HG02938 (cell line): Measurements from ENCODE around the gene FBLN1.
"Not testable (repeated sequence)": the region's sequence is repeated elsewhere in the genome, so short reads cannot be mapped to it uniquely, and the experiment has no call there.

ENCODE experiments used
- ATAC-seq: cut with Tn5 transposase; IDR thresholded peaks from one replicate; pipeline ENCODE4 v1.9.1; 2021; ENCODE audit warnings: mild to moderate bottlenecking, moderate library complexity; ENCODE audit not compliant: unreplicated experiment

Gene FBLN1

DNA sequence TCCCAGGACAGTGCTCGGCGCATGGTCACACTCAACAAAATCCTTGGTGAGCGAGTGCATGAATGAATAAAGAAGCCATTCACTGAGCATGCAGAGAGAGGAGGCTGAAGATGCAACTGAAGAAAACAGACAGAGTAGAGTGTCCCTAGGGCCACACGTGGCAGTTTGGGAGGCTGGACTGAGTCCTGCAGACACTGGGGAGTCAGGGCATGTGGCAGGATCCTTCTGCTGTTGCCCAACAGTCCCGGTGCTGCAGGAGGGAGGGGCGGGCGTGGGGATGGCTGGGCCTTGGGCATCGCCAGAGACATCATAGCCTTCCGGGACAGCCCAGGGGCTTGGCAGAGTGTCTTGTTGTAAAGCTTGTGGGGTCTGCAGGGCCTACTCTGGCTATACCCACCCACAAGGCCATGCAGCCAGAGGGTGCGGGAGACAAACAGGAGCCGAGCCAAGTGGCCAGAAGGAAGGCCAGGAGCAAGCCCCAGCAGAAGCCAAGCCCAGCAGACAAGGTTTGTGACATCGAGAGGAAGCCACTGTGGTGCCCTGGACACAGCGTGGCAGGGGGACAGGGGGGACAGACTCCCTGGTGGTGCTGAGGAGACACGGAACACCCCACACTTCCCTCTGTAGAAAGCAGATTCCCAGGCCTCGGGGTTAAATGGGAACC lies 26.7 kb upstream of the FBLN1 start:
- ATAC-seq = no peak

DNA sequence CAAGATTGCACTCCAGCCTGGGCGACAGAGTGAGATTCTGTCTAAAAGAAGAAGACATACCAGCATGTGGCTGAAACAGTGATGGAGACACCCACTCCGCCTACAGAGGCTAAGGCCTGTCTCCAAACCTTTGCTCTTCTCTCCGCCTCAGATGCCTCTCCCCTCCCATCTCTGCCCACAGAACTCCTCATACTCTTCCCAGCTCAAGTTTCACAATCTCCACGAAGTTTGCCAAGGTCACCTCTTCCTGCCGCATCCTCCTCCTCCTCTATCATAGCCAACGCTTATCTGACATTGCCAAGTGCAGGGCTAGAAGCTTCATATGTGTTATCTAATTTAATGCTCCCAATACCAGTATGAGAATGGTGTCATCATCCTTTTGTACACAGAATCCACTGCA lies 25.9 kb upstream of the FBLN1 start:
- ATAC-seq = no peak

DNA sequence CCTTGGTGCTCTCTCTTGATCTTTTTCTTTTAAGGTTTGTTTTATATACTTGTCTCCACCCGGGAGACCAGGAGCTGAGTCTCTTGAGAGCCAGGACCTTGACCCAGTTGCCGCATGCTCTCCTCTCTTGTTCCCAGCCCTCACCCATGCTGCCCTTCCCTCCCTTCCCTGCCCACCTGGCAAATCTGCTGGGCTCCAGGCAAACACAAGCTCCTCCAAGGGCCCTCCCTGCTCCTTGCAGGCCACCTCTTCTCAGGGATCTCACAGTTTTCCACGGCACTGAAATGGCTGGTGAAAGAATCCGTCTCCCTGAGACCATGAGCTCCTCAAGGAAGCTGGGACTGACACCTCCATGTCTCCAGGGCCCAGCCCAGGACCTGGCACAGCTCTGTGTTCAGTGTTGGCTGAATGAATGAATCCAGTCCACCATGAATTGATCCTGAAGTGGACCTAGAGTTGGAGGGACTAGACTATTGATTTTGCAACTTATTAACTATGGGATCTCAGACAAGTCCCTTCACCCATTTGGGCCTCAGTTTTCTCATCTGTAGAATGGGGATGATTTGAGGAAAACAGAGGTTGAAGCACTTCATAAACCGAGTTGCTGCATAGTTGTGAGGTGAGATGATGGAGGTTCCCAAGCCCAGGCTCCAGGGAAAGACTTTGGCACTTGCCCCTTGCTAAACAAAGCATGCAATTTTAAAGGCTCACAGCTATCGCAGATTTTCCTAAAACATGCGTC lies 25.1 kb upstream of the FBLN1 start:
- no peak for ATAC-seq

DNA sequence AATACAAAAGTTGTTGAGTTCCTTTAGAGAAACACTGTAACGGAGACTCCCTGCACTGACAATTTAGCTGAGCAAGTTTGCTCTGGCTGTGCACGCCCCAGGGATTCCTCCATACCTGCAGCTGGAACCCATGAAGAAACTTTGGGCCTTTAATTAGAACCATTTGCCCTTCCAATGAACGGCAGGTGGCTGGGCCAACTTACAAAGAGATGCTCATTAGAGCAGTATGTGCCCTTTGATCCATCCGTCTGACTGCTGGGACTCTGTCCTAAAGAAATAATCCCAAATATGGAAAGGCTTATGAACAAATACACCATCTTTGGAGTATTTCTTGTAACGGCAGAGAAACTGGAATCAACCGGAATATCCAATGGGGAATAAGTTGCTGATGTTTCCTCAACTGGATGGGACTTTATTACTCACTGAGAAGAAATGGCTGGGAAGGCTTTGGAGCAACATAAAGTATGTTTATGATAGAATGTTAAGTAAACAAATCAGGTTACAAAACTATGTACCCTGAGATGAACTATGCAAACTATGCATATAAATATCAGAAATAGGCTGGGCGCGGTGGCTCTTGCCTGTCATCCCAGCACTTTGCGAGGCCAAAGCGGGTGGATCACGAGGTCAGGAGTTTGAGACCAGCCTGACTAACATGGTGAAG lies 24.4 kb upstream of the FBLN1 start:
- no peak for ATAC-seq

DNA sequence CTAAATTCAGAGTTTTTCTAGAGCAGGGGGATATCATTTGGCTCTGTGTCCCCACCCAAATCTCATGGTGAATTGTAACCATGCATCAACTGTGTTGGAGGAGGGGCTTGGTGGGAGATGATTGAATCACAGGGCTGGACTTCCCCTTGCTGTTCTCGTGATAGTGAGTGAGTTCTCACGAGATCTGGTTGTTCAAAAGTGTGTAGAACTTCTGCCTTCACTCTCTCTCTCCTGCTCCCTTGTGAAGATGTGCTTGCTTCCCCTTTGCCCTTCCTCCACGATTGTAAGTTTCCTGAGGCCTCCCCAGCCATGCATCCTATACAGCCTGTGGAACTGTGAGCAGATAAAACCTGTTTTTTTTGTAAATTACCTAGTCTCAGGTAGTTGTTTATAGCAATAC lies 22.0 kb upstream of the FBLN1 start:
- ATAC-seq = no peak

DNA sequence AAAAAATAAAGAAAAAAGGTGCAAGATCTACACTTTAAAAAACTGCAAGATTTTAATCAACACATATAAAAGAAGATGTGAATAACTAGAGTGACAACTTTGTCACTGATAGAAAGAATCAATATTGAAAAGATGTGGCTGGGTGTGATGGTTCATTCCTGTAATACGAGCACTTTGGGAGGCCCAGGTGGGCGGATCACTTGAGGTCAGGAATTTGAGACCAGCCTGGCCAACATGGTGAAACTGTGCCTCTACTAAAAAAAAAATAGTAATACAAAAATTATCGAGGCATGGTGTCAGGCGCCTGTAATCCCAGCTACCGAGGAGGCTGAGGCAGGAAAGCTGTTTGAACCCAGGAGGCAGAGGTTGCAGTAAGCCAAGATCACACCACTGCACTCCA lies 21.0 kb upstream of the FBLN1 start:
- no peak for ATAC-seq

DNA sequence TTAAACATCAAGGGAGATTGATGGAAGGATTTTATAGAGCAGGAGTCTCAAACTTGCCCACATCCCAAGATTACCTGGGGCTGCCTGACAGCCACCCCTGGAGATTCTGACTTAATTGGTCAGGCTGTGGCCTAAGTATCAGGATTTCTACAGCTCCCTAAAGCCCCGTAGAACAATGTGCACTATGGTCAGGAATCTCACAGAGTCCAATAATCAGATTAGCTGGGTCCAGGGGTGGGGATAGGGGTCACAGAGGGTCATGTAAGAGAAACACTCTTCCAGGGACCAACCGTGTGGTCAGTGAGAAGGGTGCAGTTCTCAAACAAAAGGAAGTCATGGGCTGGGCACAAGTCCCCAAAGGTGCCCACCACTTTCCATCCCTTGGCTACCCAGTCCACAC lies 20.5 kb upstream of the FBLN1 start:
- no peak for ATAC-seq

DNA sequence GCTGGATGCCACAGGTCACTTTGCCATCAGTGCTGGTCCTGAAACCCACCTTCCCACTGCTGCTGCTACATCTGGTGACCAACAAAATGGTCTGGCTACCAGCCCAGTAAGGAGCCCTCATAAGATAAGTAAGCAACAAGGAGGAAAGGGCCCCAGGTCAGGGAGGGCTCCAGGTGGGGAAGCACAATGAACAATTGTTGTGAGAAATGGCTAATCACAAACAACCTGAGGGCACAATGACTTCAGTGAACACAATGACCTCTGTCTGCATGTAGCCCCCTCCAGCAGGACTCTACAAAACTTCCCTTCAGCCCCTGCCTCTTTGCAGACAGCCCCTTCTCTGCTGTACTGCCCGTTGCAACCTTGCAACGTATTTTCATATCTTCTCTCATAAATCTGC lies 19.4 kb upstream of the FBLN1 start:
- no peak for ATAC-seq

DNA sequence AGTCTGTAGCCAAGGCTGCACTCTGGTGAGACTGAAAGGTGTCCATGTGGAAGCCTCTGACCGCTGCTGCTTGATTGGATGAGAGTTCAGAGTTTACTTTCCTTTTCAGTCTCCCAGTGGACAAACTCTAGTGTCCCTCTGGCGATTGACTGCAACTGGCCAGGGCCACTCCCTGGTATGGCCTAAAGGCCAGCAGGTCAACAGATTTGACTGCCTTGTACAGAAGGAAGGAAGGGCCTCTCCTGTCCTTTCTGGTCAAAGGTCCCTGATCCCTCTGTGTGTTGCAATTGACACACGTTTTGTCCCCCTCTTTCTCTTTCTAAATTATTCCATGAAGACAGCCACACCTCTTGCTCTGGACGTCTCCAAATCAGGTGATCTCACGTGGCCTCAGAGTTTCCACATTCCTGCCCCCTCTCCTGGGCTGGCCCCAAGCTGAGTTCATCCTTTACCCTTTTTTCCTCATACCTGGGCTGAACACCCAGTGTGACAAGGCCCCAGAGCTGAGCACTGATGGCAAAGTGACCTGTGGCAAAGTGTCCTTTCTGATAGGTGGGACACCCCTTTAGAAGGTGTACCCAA lies 18.7 kb upstream of the FBLN1 start:
- no peak for ATAC-seq

DNA sequence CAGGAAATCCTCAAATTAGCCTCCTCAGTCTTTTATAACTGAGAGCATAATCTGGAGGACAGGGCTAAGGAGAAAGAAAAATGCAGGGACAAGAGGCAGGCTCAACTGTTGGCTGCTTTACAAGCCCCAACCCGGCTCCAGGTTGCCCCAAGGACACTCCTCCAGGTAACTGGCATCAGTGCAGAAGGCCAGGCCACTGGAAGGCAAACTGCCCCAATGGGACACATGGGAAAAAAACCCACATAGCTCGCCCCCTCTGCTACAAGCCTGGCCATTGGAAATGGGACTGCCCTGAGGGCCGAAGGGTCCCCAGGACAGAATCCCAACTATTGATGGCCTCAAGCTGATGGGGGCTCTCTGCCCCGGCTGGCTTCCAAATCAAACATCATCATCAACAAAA lies 17.9 kb upstream of the FBLN1 start:
- no peak for ATAC-seq

DNA sequence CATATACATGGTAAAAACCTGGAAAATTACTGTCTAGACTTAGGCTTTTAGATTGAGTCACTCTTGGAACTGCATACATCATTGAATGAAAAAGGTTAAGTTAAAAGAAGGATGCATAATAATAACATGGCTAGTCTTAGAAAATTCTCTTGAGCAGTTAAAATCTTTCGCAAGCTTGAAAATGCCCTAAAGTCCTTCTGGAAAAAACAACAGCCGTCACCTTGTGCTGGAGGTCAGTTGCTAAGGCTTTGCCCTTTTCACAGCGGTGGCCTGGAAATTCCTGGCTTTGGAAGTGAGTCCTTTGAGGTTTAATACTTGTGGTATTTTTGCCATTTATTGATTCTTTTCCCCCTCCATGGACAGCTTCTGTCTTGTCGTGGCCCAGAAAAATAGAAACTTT lies 17.4 kb upstream of the FBLN1 start:
- no peak for ATAC-seq

DNA sequence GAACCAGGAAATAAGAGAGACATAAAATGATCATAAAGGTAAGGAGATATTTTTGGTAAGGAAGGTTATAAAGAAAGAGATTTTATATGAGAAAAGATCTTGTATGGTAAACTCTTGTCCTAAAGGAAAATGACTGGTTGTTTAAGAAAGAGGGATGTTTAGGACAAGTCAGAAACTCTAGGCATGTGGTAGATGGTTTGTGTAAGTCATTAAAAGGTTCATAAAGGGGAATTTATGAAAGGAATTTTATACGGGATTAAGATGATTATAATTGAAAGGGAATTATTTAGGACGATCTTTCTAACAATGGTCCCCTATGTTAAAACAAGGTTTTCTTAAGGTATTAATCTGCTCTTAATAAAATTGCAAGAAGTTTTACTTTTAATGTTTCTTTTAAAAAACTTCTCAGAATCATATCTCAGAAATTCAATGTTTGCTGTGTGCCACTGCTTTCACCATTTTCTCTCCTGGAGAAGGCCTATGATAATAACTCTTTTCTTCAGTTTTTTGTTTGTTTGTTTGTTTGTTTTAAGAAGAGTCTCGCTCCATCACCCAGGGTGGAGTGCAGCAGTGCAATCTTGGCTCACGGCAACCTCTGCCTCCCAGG lies 13.8 kb upstream of the FBLN1 start:
- ATAC-seq = no peak

DNA sequence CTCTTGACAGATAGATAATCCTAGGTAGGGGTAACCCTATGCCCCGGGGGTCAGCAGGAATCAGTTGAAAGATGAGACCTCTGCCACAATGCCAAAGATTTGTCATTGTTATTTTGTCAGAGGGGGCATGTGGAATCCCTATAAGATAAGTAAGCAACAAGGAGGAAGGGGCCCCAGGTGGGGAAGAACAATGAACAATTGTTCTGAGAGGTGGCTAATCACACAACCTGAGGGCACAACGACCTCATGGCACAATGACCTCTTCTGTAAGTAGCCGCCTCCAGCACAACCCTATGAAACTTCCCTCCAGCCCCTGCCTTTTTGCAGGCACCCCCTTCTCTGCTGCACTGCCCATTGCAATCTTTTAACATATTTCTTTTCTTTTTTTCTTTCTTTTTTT lies 11.8 kb upstream of the FBLN1 start:
- ATAC-seq = no peak

DNA sequence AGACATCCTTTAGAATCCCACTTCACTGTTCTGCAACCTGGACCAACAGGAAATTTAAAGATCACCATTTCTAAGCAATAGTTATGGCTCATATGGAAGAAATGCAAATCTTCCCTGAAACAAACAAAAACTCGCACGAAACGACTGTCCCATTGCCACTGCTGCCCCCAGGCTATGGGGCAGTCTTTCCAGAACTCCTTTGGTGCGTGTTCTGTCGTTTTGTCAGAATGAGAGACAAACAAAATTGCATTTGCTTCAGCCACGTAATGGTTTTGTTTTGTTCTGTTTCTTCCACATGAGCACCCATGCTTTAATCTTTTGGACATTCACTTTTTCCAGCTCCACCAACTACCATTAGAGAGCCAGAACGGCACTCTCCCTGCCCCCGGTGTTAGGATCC lies 10.8 kb upstream of the FBLN1 start:
- ATAC-seq = no peak

DNA sequence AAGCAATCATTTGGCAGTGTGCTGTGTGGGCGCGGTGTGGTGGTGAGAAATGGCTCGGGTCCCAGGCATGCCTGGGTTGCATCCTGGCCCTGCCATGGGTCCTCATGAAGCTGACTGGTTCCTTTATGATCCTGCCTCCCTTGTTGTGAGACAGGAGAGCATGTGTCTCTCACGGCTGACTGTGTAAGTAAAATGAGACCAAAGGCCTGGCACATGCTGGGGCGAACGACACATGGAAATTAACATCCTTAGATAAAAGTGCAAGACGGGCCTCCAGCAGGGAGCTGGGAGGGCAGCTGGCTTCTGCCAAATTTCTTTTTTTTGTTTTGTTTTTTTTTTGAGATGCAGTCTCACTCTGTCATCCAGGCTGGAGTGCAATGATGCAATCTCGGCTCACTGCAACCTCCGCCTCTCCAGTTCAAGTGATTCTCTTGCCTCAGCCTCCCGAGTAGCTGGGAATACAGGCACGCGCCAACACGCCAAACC lies 9.4 kb upstream of the FBLN1 start:
- ATAC-seq = no peak

DNA sequence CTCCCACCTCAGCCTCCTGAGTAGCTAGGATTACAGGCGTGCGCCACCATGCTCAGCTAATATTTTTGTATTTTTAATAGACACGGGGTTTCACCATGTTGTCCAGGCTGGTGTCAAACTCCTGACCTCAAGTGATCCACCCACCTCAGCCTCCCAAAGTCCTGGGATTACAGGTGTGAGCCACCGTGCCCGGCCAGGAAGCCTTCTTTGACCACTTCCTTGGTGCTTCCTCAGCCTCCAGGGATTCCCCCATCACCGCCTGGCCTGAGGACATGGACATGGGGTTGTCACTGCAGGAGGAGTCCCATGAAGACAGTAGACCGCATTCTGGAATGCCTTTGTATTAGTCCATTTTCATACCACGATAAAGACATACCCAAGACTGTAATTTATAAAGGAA lies 8.4 kb upstream of the FBLN1 start:
- not testable (repeated sequence) for ATAC-seq

DNA sequence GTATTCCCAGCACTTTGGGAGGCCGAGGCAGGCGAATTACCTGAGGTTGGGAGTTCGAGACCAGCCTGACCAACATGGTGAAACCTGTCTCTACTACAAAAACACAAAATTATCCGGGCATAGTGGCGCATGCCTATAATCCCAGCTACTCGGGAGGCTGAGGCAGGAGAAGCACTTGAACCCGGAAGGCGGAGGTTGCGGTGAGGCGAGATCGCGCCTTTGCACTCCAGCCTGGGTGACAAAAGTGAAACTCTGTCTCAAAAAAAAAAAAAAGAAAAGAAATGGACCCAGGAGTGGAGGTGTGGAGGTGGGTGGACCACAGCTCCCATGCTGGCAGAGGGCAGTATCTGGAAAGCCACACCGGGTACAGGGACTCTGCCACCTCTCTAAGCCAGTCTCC lies 7.1 kb upstream of the FBLN1 start:
- ATAC-seq = not testable (repeated sequence)

DNA sequence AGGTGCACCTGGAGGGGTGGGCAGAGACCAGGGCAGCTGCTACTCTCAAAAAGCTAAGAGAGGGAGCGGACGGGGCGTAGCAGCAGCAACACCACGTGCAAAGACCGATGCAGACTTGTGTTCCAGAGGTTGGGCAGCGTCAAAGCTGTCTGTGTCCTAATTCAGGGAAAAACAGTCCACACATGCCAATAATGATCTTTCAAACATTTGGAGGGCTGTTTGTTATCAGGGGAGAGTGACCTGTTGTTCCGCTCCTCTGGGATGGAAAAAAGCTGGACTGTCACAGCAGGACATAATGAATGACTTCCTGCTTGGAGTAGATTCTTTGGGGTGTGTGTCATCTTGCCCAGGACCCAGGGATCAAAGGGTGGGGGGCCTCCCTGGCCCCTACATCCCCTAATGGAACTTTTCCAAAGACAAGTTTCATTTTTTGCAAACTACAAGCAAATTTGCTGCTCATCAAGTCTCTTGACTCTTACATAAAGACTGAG lies 6.2 kb upstream of the FBLN1 start:
- ATAC-seq = no peak

DNA sequence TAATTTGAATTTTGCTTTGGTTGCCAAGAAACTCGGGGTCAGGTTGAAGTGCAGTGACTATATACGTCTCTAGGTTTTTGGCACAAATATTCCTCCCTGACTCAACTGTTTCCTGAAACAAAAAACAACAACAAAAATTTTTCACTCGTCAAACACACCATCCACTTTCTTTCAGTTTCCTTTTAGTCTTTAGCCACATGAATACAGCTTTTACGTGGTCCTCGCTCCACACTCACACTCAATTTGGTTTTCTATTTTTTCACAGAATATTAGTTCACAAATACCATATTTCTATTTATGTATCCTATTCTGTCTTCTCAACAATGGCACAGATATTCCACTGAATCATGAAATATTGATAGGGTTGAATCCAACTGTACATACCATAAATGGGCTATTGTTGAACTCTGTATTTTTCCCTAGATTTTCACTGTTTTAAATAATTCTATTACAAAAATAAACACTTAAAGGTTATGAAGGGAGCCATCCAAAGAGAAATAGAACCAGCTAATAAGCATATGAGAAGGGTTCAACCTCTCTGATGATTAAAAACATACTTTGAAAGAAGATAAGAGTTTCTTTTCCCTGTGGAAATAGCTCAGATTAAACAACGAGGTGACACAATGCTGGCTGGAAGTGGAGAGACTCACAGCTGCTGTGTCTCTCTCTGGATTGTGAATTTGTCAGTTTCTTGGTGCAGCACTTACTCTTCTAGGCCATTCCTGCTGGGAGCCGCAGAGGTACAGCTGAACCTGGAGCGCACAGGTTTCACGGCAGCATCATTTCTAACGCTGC lies 5.1 kb upstream of the FBLN1 start:
- ATAC-seq = no peak

DNA sequence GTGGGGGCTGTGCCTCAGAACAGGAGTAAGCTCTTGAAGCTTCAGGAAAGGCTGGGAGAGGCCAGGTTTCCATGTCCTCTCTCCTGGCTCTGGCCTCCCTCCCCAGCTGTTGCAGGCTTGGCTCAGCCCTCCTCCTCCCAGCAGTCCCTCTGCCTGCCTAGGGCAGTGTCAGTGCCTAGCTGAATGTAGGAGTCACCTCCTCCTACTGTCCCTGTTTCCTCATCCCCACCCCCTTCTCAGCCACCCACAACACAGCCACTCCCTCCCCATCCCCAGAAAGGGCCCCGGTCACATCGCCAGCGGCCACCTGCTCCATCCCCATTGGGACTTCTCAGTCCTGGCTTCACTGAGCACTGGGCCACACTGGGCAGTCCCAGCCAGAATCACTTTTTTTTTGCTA lies 2.9 kb upstream of the FBLN1 start:
- ATAC-seq = no peak
